Femur (tissue), 1 donor: Measurements from ENCODE around the gene GREM2.

Source experiments
- DNase-seq: peaks from one replicate; pipeline ENCODE4 v3.0.0-alpha.2; 2017

The GREM2 gene

DNA sequence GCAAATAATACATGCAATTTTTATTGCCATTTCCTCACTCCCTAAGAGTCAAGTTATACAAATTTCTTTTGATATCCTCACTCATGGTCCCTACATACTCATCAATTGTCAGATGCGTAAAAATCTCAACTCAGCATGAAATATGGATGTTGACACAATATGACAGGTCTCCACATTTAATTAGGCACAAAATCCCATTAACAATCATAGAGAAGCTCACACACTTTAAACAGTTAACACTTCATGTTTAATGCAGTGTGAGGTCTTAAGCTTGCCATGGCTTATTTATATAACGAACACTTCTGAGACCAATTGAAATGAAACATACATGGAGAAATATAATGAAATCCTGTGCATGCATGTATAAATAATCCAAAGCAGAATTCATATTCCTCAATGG is 58.6 kb downstream of the GREM2 start:
- DNase-seq, result no peak

DNA sequence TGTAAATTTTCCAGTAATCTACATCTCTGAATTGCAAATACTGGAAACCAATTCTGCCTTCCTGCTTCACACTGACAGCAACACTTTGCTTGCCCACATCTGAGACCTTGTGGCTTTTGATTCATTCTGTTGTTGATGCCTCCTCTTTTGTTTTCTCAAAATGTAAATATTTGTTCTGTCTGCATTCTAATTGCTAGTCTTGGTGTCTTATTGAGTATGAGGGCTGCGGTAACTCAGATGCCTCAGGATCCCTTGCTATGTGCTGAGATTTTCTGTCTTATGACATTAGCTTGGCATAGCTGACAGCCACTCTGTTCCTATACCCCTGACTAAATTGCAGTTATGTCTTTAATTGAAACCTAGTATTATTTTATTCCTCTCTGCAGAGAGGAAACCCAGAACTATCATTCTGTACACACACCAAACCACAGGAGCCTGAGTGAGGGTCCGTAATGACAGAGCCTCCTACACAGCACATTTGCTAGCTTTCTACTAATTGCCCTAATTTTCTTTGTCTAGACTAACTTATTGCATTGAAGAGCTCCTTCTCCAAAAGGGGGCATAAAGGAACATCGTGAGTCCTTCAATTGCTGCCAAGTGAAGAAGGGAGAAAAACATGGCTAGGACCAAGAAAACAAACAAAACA is 72.1 kb downstream of the GREM2 start:
- no peak for DNase-seq

DNA sequence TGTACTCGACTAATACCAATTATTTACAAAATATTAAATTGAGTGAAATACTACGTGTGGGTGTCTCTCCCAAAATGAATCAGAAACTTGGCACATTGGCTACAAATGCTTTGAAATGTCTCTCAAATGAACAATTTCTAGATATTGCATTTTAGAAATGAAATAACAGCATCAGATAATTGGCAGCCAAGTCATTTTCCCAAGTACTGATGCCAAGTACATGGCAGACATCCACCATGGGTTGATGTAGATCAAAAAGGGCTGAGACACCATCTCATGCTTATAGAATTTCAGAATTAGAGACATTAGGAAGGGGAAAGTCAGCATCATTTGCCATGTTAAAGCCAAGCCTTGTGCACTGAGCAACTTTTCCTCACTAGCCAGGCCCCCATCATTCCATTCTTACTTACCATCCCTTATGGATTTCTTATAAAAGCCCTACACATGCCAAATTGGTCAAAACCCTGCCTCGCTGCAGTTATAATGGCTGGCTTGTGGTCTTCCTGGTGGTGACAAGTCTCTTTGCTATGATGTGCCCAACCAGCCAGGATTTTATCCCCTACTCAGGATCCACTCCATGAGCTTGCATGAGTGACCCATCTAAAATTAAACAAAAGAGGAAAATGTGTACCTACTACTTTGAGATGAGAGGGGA is 73.1 kb downstream of the GREM2 start:
- peak; percentile 29 for DNase-seq

DNA sequence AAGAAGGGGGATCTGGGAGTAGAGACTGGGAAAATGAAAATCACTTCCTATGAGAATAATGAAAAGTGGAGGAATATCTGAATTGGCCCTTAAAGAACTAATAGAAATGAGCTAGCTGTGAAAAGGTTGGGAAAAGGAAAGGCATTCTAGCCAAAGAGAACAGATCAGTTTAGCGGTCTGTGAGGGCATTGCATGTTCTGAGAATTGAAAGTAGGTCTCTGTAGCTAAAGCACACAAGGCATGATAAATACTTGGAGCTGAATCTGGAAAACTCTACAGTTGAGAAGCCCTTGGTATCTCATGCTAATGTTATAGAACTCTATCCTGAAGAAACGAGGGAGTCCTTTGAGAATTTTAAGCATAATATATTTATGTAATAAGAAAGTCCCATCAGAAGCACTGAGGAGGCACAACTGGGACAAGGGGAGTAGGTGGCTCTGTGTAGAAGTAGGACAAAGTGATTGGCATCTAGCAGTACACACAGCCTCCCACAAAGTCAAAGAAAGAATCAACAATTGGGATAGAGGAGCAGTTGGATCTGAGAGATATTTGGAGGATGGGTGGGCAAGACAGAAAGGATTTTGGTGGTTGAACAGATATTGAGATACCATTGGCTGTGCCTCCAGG is 78.7 kb downstream of the GREM2 start:
- no peak for DNase-seq

DNA sequence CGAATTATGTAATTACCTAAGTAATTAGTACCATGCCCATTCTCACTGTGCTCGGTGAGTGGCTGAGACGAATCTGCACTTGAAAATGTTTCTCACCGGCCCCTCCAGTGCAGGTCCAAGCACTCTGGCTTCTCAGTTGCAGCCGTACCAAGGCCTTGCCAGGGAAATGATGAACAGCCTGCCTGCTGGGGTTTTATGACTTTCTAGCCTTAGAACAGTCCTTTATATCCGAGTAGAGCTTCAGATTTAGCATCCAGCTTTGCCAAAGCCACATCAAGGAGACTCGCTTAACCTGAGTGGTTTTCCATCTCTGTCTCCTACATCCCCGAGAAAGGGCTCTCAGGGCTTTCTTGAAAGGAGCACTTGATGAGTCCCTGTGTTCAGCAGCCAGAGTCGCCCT is 83.4 kb downstream of the GREM2 start:
- DNase-seq, result no peak

DNA sequence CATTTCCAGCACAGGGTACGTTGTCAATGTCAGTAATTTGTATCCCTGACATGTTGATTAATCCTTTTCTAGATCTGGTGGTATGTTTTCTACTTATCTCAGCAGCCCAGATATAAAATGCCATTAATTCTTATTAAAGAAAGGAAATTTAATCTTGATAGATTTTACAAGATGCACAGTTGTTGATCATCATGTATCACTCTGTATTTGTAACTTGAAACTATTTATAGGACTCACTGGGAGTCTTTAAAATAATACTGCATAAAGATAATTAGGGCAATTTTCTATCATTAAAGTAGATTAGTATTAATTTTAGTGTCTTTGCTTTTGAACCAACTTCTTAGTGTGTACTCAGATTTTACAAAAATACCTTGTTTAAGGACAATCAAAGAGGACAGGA is 84.9 kb downstream of the GREM2 start:
- no peak for DNase-seq

GRCh38 chr1:240526312-240526711 is 85.6 kb downstream of the GREM2 start:
- peak; percentile 65 for DNase-seq

DNA sequence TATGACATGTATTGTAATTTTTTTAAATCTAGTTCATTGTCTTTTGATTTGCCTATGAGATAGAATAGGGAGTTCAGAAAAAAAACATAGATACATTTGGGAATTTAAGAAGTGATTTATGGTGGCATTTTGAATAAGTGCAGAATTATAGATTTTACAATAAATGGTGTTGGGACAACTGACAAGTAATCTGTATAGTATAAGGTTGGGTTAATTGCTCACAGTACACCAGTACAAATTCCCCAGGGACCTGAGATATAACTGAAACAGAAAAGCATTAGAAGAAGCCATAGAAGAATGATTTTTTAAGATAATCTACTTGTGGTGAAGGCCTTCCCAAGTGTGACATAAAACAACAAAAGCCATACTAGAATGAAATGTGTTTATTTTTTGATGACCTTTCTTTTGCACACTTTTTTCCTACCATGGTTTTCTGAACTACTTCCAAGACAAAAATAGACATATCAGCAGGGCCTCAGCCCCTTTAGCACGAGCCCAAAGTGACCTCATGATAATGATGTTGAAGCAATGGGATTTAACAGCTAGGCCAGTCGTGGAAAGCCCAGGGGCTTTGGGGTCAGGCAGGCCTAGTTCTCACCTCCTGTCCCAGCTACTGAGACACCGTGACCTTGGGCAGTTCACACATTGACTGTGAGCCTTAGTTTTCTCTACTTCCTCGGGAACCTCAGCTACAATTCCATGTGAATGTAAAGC is 87.4 kb downstream of the GREM2 start:
- DNase-seq, result no peak

GRCh38 chr1:240522122-240522822 is 89.7 kb downstream of the GREM2 start:
- no peak for DNase-seq

DNA sequence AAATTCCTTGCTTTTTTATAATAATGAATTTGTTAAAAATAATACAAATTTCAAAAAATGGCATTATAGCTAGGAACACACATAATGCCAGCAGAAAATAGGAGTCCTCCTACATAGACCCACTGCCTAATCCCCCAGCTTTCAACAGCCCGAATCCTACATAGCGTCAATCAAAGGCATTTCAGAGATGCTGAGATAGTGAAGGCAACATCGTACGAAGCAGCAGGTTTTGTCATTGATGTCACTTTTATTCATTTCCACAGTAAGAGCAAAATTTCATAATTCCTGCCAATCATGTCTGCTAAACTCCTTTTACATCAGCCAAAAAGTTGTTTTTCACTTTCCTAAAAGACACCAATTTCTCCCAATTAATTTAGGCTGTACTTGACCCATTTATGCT is 94.1 kb downstream of the GREM2 start:
- no peak for DNase-seq

DNA sequence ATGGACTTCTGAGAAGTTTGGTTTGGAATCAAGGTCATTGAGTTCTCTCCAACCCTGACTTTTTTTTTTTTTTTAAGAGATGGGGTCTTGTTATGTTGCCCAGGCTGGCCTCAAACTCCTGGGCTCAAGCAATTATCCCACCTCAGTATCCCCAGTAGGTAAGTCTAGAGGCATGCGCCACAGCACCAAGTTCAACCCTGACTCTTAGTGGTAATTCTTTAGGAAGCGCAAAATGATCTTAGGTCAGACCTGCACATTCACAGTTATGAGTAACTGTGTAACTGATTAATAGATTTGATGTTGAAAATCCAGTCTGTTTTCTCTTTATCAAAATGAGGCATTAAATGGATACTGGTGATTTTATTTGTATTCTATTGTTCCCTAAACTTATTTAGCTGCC is 95.9 kb downstream of the GREM2 start:
- no peak for DNase-seq

DNA sequence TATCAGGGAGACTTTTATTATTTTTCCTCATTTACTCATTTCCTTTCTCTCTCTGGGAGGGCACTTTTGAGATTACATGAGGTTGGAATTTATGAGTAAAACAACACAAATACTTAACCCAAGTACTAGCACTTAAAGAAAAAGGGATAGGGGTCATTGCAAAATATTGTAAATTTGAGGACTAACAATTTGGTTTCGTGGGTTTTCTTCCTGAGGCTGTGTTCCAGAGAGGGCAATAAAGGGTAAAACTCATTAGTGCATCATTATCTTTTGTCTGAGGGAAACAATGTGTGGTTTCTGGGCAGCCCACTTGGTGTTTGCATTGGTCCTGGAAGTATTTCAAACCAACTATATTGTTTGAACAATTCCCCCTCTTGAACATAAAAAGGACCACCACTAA is 96.5 kb downstream of the GREM2 start:
- DNase-seq, result no peak

GRCh38 chr1:240511789-240512188 is 100.2 kb downstream of the GREM2 start:
- no peak for DNase-seq

DNA sequence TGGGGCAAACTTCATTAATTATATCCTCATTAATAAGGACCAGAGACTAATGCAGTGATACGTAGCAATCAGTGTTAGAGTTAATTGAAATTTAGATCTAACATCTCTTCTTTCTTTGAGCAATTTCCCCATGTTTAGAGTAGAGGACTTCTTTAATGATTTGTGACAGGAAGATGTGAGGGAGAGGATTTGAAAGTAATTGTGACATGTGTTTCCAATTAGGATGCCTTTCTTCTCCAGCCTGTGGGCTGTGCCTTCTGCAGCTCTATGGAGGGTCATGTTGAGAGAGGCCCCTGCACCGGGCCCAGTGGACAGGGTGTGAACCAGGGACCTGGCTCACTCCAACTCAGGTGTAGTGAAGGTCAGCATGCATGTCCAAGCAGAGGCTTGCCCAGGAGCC is 103.0 kb downstream of the GREM2 start:
- DNase-seq, result no peak

DNA sequence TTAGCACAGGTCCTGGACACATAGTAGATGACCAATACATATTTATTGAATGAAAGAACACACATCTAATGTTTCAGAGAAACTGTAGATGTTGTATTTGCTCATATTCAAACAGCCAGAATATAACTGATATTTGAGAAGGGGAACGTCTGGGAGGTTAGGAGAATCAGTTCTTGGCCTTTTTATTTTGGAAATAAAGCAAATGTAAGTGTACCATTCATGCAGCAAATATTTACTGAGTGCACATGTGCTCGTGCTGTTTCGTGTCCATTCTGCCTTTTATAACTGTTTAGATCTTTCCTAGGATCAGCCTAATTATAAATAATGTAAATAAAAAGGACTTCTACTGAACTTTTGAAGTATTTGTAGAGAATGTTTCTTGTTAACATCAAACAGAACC is 103.8 kb downstream of the GREM2 start:
- no peak for DNase-seq

DNA sequence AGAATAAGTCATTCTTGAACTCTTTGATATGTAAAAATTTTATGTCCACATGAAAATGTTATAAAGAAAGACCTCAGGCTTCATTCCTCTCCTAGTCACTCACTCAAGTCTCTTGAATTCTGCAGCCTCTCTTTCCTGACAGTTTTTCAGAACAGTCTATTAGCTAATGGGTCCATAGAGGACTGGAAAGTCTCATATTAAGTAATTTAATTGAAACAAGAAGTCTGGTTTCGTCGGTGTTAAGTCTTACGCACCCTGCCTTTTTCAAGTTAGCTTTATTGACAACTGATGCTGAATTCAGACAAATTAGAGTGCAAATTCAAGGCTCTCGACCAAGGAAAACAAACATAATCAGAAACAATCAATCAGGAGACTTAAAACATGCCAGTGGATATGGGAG is 105.8 kb downstream of the GREM2 start:
- no peak for DNase-seq

GRCh38 chr1:240503558-240503957 is 108.4 kb downstream of the GREM2 start:
- no peak for DNase-seq

- DNase-seq, result no peak
Observed at GRCh38 chr1:240503036-240503435, 108.9 kb downstream of the GREM2 start.

- DNase-seq, result no peak
Observed at GRCh38 chr1:240501115-240501514, 110.8 kb downstream of the GREM2 start.

DNA sequence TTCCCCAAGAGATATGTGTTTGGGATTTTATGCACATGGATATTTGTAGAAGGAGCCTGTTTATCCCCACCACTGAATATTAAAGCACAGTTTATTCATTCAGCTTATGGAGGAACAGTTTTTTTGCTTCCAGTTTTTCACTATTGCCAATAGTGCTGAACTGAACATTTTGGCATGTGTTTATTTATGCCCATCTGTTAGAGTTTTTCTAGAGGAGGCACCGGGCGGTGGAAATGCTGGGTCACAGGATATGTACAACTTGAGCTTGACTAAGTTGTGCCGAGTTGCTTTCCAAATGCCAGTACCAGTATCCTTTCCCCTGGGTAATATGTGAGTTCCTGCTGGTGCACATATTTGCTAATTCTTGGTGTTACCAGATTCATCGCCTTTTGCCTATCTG is 111.3 kb downstream of the GREM2 start:
- no peak for DNase-seq

- DNase-seq, result no peak
Observed at GRCh38 chr1:240499012-240499411, 112.9 kb downstream of the GREM2 start.

- no peak for DNase-seq
Observed at GRCh38 chr1:240498335-240498734, 113.6 kb downstream of the GREM2 start.

DNA sequence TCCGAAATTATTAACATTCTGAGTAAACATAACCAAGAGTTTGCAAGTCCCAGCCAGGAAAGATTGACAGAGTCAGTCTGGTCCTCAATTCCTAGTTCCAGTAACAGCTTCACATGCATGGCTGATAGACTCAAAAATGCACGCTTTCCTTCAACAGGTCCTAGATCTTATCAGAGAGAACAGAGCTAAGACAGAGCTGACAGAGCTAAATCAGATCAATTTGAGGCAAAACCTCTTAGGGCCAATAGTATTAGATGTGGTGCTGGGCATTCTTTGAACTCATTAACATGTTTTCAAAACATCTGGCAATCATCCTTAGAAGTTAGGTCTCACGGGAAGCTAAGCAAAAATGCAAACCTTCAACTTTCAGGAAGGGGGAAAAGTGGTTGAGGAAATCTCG is 114.0 kb downstream of the GREM2 start:
- no peak for DNase-seq
